GM19035 (cell line): Measurements from ENCODE around the gene CA5A.
"Not testable (repeated sequence)": the region's sequence is repeated elsewhere in the genome, so short reads cannot be mapped to it uniquely, and the experiment has no call there.

ENCODE experiments used
- ATAC-seq: cut with Tn5 transposase; IDR thresholded peaks from one replicate; pipeline ENCODE4 v1.9.1; 2021; ENCODE audit not compliant: unreplicated experiment

The CA5A gene

DNA sequence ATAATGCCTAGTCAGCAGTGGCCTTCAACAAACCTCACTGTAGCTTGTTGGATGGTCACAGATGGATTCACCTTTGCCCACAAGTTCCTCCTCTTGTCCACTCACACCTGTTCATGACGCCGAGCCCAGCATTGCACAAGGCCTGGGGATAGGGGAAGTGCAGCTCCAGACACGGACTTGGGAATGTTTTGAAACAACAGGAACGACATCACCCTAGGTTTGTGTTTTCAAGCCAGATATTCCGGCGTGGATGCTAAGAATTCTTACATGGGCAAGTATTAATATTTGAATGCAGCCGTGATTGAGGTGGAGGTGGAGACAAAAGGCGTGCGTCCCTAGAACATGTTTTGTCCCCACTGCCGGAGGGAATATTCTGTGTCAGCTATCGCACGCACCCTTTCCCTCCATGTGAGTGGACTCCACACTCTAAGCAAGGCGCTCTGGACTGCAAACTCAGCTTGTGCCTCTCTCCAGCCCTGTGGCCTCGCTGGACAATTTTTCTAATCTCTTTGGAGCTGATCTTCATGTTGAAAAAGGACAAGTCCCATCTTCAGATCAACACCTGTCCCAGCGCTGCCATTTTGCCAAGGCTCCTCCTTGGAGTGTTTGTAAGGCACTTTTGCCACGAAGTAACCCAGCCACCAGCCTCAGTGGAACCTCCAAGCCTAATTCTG lies 12.9 kb upstream of the CA5A start:
- no peak for ATAC-seq

DNA sequence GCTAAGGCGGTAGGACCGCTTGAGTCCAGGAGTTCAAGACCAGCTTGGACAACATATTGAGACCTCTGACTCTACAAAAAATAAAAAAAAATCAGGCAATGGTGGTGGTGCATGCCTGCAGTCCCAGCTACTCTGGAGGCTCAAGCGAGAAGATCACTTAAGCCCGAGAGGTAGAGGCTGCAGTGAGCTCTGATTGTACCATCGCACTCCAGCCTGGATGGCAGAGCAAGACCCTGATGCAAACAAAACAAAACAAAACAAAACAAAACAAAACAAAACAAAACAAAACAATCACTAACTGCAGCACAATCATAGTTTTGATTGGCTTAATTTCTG lies 12.4 kb upstream of the CA5A start:
- no peak for ATAC-seq

DNA sequence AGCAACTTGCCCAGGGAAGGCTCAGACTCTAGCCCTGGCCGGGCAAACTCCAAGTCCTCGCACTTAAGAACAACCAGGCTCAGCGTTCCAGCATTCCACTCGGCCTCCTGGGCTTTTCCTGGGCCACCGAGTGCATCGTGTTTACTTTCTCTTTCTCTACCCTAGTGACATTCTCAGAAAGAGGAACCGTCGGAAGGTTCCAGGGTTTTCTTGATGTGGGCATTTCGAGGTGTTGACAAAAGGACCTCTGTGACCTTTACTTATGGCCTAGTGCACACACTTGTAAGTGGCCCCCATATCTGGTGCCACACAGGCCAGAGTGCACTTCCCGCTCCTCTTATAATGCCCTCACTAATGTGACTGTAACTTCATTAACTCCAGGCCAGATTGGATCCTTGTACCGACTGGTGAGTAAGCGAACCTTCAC lies 11.8 kb upstream of the CA5A start:
- ATAC-seq: no peak

DNA sequence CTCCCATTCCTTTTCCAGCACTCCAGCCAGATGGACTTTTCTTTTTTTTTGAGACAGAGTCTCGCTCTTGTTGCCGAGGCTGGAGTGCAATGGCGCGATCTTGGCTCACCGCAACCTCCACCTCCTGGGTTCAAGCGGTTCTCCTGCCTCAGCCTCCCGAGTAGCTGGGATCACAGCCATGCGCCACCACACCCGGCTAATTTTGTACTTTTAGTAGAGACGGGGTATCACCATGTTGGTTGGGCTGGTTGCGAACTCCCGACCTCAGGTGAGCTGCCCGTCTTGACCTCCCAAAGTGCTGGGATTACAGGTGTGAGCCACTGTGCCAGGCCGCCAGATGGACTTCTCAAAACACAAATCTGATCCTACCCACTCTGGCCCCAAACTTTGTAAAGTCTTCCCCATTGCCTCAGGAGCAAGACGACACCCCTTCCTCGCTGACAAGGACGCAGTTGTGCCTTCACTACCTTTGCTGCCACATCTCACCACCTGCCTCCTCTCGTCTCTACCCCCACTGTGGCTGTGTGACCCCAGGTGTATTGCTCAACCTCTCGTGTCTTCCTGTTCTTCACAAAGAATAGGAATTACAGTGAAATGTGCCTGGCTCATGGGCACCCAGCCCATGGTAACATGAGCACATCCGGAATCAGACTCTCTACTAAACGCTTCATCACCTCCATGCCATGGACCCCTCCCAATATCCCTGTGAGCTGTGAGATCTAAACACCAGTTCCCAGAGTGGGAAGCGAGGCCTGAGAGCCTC lies 11.2 kb upstream of the CA5A start:
- ATAC-seq: no peak

DNA sequence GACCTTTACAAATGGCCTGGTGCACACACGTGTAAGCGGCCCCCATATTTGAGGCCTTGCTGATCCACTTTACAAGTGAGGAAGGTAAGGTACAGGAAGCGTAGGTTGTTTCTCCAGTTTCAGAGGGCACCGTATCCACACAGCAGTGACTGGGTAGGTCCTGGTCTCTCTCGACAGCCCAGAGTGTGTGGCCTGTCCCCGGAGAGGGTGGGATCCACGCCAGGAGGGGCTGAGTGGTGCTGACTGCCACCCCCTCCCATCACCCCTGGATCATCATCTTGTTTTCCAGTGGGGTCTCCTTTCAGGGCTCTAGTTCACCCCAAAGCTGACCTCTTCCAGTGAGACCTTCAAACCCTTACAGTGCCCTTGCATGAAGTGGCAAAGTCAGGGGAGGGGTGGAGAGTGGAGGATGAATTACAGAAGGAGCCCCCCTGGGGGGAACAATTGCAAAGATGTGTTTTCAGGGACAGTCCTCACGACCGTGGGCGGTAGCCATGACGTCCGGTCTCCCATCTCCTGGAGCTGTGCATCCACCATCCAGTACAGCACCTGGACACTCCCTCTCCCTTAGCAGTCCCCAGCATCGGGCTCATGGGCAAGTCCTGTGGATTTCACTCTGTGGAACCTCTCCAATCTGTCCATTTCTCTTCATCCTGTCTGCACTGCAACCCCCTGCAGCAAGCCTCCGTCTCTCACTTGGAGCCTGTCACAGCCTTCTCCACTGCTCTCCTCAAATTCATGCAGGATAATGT lies 10.4 kb upstream of the CA5A start:
- no peak for ATAC-seq

DNA sequence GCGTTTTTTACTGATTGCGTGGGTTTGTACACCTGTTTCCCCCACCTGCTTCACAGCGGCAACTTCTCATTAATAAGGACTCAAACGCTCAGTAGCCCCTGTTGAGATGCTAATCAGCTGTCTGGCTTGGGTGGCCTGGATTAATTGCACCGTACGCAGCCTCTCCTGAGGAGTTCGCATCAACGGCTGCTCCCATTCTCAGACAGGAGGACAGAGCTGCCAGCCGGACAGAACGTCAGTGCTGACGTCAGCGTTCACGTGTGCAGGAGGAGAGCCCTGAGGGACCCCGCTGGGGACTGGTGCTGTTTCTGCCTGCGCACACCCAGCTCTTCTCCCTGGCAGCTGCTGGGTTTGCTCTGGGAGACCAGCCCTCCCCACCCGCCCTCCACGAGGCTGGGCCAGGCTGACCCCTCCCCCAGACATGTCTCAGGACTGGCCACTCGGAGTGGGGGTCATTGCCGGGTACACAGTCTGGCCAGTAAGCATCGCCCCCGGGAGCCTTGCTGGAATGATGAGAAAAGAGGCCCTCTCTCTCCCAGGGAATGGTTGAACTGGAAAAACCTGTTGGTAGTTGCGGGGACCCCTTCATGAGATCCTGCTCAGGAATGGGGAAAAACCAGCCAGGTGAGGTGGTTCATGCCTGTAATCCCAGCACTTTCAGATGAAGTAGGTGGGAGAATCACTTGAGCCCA lies 9.2 kb upstream of the CA5A start:
- ATAC-seq: no peak

DNA sequence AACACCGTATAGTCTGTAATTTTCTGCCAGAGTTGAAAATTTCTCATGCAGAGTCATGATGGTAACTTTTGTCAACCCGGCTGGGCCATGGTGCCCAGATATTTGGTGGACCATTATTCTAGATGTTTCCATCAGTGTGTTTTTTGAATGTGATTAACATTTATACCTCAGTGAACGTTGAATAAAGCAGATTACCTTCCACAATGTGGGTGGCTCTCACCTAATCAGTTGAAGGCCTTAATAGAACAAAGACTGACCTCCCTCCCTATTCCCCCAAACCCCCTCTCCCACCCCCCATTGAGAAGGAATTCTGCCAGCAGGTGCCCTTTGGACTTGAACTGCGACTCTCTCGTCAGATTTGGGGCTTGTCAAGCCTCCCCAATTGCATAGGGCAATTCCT lies 6.4 kb upstream of the CA5A start:
- no peak for ATAC-seq

DNA sequence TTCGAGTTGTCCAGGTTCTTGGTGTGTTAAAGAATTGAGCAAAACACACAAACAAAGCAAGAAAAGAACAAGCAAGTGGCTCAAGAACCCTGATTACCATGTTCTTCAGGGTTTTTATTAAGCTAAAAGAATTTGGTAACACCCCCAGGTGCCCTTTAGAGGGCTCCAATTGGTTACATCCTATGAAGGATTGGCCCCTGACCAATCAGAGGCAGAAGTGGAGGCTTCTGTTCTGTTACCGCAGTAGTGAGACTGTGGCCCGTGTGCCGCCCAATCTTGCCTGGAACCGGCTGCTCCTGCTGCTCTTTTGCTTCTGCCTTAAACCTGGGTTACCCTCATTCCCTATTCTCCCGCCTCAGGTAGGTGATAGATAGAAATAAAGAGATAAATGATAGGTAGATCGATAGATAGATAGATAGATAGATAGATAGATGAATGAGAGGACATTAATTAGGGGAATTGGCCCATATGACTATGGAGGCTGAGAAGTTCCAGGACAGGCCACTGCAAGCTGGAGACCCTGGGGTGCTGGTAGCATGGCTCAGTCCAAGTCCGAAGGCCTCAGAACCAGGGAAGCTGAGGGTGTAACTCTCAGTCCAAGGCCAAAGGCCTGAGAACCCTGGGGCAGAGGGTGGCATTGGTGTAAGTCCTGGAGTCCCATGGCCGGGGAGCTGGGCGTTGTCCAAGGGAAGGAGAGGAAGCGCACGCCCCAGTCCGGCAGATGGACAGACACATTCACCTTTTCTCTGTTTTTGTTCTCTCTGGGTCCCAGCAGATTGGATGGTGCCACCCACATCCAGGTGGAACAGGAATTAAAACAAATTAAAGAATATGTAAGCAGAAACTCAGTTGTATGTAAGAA lies 3.5 kb upstream of the CA5A start:
- no peak for ATAC-seq

DNA sequence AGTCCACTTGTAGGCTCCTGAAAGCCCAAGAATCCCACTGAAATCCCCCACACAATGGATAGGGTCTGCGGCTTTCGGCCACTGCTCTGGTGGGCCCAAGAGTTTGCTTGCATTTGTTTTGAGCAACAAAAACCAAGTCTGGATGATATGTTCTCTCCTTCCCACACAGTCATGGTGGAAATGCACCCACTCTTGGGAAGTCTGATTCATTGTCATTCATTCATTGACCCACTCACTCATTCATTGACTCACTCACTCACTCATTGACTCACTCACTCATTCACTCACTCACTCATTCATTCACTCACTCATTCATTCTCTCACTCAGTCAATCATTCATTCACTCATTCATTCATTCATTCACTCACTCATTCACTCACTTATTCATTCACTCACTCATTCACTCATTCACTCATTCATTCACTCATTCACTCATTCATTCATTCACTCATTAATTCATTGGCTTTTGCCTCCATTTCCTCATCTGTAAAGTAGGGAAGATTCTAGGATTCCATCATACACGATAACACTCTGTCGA lies 2.2 kb upstream of the CA5A start:
- ATAC-seq: no peak

DNA sequence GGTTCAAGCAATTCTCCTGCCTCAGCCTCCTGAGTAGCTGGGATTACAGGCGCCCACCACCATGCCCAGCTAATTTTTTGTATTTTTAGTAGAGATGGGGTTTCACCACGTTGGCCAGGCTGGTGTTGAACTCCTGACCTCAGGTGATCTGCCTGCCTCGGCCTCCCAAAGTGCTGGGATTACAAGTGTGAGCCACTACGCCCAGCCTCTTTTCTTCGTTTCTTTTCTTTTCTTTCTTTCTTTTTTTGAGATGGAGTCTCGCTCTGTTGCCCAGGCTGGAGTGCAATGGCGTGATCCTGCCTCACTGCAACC lies 858 bp upstream of the CA5A start:
- ATAC-seq: not testable (repeated sequence)

DNA sequence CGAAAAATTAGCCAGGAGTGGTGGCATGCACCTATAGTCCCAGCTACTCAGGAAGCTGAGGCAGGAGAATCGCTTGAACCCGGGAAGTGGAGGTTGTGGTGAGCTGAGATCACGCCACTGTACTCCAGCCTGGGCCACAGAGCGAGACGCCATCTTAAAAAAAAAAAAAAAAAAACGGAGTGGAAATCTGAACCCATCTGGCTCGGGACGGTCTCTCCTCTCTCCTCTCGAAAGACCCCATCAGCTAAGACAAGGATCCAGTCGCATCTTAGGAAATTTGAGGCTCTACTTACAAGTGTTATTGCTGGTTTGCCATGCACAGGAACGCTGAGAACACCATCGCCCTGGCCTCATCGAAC lies 334 bp downstream of the CA5A start:
- not testable (repeated sequence) for ATAC-seq

DNA sequence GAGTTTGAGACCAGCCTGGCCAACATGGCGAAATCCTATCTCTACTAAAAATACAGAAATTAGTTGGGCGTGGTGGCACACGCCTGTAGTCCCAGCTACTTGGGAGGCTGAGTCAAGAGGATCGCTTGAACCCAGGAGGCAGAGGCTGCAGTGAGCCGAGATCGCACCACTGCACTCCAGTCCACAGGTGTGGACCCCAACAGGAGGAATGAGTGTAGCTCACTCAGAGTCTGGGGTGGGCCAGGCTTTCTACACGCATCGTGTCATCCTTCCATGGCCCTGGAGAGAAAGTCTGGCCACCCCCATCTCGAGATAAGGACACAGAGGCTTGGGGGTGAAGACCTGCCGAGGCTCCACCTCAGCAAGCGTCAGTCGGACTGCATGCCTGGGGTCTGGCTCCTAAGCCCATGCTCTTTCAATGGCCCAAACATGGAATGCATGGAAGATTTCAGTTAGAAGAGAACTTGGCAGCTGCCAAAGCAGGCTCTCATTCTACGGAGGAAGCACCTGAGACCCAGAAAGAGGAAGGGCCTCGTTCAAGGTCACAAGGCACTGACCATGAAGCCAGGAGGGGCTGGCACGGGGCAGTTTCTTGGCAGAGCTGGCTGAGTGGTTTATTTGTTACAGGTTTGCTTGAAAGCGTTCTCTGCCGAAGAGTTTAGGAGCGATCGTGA lies 1.4 kb downstream of the CA5A start:
- not testable (repeated sequence) for ATAC-seq

DNA sequence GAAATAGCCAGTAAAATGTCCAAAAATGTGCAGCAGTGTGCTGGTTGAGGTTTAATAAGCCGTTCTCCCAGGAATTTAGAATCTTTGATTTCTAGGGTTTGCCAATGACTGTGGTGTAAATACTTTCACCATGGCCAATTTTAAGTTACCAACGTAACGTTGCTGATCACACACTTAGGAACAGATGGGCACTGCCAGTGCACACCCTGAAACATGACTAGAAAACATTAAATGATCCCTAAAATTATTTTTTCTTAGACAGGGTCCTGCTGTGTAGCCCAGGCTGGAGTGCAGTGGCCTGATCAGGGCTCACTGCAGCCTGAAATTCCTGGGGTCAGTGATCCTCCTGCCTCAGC lies 3.2 kb downstream of the CA5A start:
- ATAC-seq: no peak

DNA sequence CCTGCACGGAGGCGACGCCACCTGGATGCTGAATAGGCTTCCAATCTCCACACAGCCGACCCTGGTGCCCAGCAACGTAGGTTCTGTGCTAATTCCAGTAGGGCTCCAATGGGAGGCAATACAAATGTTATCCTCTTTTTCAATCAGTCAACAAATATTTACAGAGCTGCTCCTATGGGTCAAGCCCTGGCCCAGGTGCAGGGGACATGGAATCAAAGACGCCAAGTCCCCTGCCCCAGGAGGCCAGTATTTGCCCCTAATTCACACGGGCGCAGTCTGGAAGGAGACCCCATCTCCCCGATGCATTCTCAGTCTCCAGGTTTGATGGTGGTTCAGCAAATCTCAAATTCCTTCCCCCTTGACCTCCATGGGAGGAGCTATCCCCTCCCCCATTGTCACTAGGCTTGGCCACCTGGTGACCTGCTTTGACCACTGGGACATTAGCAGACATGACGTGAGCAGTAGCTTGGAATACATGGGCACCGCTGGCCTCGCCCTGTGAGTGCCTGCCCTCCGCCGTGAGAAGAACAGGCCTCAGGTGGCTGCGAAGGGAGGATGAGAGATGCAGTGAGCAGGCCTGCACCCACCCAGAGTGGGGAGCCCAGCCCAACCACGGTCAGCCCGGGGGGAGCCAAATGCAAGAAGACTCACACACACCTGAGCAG lies 3.7 kb downstream of the CA5A start:
- ATAC-seq: not testable (repeated sequence)

DNA sequence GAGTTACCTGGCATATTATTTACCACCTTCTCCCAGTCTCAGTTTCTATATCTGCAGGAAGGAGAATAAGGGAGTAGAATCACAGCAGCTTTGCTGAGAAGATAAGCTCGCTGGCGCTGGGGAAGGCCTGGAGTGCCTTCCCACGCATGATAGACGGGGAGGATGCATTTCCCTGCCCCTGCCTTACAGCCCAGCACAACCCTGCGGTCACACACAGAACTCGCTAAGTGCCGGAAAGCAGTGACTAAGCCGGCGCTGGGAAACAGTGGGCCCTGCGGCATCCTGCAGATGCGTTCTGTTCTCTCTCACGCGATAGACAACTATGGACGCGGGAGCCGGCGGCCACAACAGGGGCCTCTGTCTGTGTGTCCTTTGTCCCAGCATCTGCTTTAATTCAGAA lies 4.8 kb downstream of the CA5A start:
- no peak for ATAC-seq

DNA sequence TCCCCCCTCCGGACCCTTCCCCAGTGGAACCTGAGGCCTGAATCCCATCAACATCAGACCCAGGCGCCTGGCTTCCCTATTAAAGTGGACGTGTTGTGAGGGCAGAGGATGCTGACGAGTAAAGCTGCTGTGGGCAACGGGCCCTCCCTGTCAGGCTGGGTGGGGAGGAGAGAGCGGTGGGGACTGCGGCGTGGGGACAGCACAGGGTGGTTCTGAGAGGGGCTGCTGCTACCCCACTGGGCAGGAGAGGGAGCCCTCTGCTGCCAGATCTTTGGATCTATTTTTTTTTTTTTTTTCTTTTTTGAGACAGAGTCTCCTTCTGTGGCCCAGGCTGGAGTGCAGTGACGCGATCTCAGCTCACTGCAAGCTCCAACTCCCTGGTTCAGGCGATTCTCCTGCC lies 5.9 kb downstream of the CA5A start:
- no peak for ATAC-seq

DNA sequence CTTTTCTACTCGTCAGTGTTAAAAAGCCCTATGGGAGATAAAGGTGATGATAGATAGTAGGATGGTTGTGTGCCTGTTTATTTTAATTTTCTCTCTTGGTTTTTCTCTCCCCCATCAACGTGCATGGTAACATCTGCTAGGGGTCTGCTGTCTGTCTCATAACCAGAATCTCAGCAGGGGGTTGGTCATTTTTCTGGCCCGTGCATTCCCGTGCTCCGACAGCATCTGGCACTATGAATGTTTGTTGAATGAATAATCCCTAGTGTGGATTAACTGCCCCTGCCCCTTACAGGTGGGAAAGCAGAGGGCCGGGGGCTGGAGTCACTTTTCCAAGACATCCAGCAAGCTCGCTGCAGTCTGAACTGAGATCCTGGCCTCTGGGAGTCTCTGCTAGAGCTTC lies 6.3 kb downstream of the CA5A start:
- ATAC-seq: no peak

DNA sequence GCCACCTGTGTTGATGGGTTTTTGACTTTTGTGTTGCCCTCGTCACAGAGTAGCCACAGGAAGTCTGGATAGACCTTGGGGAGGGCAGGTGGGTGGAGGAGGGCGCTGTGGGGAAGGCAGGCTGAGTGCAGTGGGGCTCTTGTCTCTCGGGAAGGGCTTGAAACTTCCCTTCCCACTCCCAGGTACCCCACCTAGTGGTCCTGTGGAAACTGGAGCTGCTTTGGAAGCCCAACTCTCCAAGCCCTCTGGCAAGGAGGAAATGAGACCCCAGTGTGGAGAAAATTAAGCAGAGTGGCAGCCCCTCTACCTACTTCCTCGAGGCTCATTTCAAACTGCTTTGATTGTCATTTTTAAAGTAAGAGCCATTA lies 9.2 kb downstream of the CA5A start:
- ATAC-seq: no peak

DNA sequence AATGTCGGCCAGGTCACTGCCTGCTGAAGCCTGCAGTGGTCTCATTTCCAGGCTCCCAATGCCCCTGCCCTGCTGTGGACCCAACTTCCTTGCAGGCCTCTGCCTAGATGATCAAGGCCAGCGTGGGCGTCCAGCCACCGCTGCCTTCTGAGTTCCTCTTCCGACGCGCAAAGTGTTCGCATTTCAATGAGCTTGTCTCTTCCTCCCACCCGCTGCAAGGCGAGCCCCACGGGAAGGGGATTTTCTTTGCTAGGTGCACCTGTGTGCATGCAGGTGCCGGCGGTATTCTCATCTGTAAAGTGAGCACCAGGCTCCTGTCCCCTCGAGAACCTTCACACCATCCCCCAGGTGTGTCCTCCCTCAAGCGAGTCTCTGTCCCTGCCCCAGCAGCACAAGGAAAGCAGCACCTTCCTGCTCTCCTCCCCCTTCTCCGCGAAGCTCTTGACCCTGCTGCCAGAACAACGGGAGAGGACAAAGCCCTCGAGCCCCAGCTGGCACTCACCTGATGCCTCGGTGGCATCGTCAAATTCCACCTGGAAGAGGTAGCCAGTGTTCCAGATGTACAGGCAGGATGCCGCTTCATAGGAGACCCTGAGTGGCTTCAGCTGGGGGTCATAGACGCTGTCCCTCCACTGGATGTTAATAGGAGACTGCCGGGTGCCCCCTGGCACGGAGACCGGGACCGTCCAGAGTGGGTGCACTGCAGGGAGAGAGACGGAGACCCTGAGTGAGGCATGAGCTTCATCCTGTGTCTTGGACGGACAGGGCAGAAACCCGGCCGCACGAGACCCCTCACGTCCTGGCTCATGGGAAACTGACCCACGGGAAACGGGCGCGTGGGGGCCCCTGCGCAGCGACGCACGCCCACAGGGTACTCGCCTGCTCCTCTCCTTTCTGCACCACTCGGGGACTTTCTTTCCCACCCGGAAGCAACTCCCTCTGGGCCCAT lies 9.8 kb downstream of the CA5A start:
- ATAC-seq: no peak
